Esophagus (tissue), 2 donors: ENCODE results near the gene NEU1. TPM values are rescaled to one million over a fixed set of nuclear protein-coding genes. Genes with fewer than 3 reads are reported as not detected.
"Not testable (repeated sequence)": the region's sequence is repeated elsewhere in the genome, so short reads cannot be mapped to it uniquely, and the experiment has no call there.

Experiments used
- H3K27ac ChIP-seq, 2 donors: one replicate each; pipeline ENCODE4 v1.5.1; 2013; ENCODE audit warnings: low read depth in 2 of 2, mild to moderate bottlenecking in 2 of 2, inconsistent platforms in 1 of 2, low read length in 1 of 2, moderate library complexity in 1 of 2
- H3K27me3 ChIP-seq, 2 donors: one replicate each; pipeline ENCODE4 v1.6.1; 2013; ENCODE audit warnings: low read length in 2 of 2, control low read depth in 1 of 2, mild to moderate bottlenecking in 1 of 2; ENCODE audit not compliant: insufficient read depth in 2 of 2, control insufficient read depth in 1 of 2
- H3K36me3 ChIP-seq, 2 donors: one replicate each; pipeline ENCODE4 v1.6.1; 2013; ENCODE audit warnings: low read length in 1 of 2; ENCODE audit not compliant: control insufficient read depth in 2 of 2, insufficient read depth in 2 of 2
- H3K4me1 ChIP-seq, 2 donors: one replicate each; pipeline ENCODE4 v1.6.1; 2013; ENCODE audit warnings: low read length in 1 of 2; ENCODE audit not compliant: control insufficient read depth in 2 of 2, insufficient read depth in 2 of 2
- H3K4me3 ChIP-seq, 2 donors: one replicate each; pipeline ENCODE4 v1.5.1; 2013; ENCODE audit warnings: low read length in 2 of 2, mild to moderate bottlenecking in 2 of 2, low read depth in 1 of 2, moderate library complexity in 1 of 2
- H3K9me3 ChIP-seq, 2 donors: one replicate each; pipeline ENCODE4 v1.6.1; 2013; ENCODE audit warnings: mild to moderate bottlenecking in 2 of 2, low read depth in 1 of 2, low read length in 1 of 2, moderate library complexity in 1 of 2; ENCODE audit not compliant: control insufficient read depth in 2 of 2, insufficient read depth in 1 of 2
- WGBS, 2 donors: extraction: QIAGEN DNeasy Blood & Tissue Kit; methylation state at CpG; one replicate each; pipeline ENCODE4 v1.1.7; 2013; 5-methylcytosine and 5-hydroxymethylcytosine counted together
- polyA plus RNA-seq, 2 donors: library from polyadenylated mRNA; stranded (reverse); fragments of 200-250 nt; gene quantifications; one replicate each; pipeline ENCODE4 v1.2.3, GENCODE V29; 2013
- donor health status: healthy with polysubstance abuse.
- donor health status: Bipolar disorder and iron deficiency.

Gene NEU1
- 10 to 100 TPM; 13.6 to 14.6 TPM for polyA plus RNA-seq

DNA sequence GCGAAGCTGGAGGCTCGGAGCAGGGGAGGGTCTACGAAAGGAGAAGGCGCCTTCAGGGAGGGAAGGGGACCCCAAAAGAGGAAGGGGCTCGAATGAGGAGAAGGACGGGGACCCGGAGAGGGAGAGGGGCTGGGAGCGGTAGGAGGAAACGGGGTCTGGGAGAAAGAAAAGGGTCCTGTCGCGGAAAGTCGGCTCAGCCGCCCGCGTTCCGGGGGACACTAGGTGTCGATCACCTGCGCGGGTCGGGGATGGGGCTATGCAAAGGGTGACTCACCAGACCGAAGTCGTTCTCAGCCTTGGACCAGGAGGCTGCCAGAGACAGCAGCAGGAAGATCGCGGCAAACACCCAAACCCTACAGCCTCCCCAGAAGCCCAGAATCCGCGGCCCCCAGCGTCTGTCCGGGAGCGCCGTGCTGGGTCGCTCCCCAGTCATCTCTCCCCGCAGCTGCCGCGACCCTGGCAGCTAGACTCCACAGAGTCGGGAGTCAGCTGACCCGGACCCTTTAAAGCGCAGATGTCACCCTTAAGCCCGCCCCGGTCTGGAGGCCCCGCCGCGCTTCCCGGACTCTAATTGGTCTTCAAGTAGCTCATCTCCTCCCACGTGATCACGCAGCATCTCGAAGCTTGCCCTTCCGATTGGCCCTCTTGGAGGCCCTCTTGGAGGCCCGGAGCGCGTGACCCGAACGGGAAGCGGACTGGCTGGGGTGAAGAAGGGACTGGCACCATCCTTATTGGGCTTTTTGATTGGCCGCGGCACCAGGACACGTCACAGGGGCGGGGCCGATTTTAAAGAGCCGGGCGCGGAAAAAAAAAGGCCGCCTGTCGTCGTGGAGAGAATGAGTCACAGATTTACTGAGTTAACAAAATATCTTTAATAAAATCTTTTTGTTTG lies at the start of gene NEU1:
TSS of gene NEU1 (minus strand) at position 478 of the 892 bp plus-strand sequence. CDS start at position 433, 45 bp downstream.
- no peaks in the 10 kb centered on the region for H3K27me3 ChIP-seq
- H3K27ac ChIP-seq = peak within 1 kb of the TSS; percentile 85 to 90
- peaks cover 0 to 11% of the 10 kb centered on the region in 2 donors for H3K36me3 ChIP-seq
- peak within 1 kb of the TSS; percentile 78 to 81 for H3K4me3 ChIP-seq
- H3K9me3 ChIP-seq = no peaks in the 10 kb centered on the region
- H3K4me1 ChIP-seq = peaks cover 0 to 8% of the 10 kb centered on the region in 2 donors
- WGBS, 2 donors = 0% methylated on average over 64 of the region's 64 CpGs

DNA sequence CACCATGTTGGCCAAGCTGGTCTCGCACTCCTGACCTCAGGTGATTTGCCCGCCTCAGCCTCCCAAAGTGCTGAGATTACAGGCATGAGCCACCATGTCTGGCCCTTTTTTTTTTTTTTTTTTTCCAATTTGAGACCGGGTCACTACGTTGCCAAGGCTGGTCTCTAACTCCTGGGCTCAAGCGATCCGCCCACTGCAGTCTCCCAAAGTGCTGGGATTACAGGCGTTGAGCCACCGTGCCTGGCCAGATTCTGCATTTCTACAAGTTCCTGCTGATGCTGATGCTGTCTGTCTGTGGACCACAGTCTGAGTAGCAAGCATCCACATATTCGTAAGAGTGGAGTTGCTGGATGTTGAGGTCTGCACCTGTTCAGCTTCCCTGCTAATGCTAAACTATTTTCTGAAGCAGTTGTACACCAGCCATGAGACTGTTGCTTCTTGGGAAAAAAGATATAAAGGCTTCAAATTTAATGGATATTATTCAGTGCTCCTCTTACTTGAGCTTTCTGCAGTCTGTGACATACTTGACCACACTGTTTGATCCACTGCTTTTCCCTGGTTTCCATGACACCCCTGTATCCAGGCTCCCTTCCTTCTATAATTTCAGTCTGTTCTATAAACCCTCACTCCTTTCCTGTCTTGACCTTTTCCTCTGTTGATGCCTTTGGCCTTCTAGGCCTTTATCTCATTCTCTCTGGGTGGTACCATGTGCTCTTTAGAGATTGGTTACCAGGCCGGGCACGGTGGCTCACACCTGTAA lies 49.4 kb upstream of the NEU1 start:
- WGBS, 2 donors = 75 to 78% methylated on average over 11 of the region's 11 CpGs
- H3K4me3 ChIP-seq = no peak overlapping the region
- H3K9me3 ChIP-seq = no peaks in the 10 kb centered on the region
- no peaks in the 10 kb centered on the region for H3K4me1 ChIP-seq
- H3K27ac ChIP-seq = no peak overlapping the region
- H3K27me3 ChIP-seq = no peaks in the 10 kb centered on the region
- no peaks in the 10 kb centered on the region for H3K36me3 ChIP-seq

DNA sequence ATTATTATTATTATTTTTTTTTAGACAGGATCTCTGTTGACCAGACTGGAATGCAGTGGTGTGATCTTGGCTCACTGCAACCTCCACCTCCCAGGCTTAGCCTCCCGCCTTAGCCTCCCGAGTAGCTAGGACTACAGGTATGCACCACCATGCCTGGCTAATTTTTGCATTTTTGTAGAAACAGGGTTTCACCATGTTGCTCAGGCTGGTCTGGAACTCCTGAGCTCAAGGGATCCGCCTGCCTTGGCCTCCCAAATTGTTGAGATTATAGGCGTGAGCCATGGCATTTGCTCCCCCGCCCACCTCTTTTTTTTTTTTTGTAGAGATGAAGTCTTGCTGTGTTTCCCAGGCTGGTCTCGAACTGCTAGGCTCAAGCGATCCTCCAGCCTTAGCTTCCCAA lies 46.7 kb upstream of the NEU1 start:
- not testable (repeated sequence) for H3K36me3 ChIP-seq, H3K4me1 ChIP-seq, H3K9me3 ChIP-seq, H3K27ac ChIP-seq, H3K27me3 ChIP-seq, H3K4me3 ChIP-seq
- WGBS, 2 donors = 75 to 81% methylated on average over 7 of the region's 7 CpGs

DNA sequence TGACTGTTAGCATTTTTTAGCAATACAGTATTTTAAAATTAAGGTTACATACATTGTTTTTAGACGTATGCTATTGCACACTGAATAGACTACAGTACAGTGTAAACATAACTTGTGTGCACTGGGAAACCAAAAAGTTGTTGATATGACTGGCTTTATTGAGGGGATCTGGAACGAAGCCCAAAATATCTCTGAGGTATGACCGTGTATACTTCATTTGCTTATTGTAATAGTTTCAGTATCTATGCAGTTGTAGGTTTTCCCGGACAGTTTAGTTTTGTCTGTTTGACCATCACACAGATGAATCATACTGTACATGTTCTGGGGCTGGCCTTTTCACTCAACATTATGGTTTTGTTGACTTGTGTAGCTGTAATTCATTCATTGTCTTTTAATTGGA lies 46.2 kb upstream of the NEU1 start:
- Histone ChIP-seq H3K36me3 (no peaks in the 10 kb centered on the region), H3K27ac (no peak overlapping the region), H3K9me3 (no peaks in the 10 kb centered on the region), H3K4me1 (no peaks in the 10 kb centered on the region), H3K27me3 (no peaks in the 10 kb centered on the region), H3K4me3 (no peak overlapping the region)
- 34 to 39% methylated on average over 4 of the region's 4 CpGs for WGBS, 2 donors

DNA sequence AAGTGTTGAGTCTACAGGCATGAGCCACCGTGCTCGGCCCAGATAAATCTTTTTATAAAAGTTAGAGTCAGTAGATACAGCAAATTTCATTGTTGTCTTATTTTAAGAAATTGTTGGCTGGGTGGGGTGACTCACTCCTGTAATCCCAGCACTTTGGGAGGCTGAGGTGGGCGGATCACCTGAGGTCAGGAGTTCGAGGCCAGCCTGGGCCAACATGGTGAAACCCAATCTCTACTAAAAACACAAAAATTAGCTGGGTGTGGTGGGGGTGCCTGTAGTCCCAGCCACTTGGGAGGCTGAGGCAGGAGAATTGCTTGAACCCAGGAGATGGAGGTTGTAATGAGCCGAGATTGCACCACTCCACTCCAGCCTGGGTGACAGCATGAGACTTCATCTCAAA lies 45.6 kb upstream of the NEU1 start:
- H3K27me3 ChIP-seq, H3K4me3 ChIP-seq, H3K9me3 ChIP-seq, H3K27ac ChIP-seq, H3K36me3 ChIP-seq, H3K4me1 ChIP-seq: not testable (repeated sequence)
- 79 to 83% methylated on average over 5 of the region's 5 CpGs for WGBS, 2 donors

DNA sequence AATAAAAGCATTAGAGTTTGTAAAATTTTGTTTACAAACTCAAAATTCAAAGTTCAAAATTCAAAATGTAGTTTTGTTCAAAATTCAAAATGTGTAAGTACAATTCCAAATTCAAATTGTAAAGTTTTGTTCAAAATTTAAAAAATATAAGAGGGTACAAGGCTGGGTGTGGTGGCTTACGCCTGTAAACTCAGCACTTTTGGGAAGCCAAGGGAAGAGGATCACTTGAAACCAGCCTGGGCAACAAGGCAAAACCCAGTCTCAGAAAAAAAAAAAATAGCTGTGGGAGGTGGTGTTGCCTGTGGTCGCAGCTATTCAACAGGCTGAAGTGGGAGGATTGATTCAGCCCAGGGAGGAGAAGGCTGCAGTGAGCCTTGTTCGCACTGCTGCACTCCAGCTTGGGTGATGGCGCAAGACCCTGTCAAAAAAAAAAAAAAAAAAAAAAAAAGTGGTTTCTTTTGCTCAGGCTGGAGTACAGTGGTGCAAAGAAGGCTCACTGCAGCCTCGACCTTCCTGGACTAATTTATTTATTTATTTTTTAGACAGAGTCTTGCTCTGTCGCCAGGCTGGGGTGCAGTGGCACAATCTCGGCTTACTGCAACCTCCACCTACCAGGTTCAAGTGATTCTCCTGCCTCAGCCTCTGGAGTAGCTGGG lies 44.7 kb upstream of the NEU1 start:
- no peak overlapping the region for H3K4me3 ChIP-seq
- no peak overlapping the region for H3K27ac ChIP-seq
- H3K27me3 ChIP-seq = no peaks in the 10 kb centered on the region
- peaks cover 0 to under 1% of the 10 kb centered on the region in 2 donors for H3K4me1 ChIP-seq
- H3K9me3 ChIP-seq = no peaks in the 10 kb centered on the region
- WGBS, 2 donors = 52 to 63% methylated on average over 7 of the region's 7 CpGs
- H3K36me3 ChIP-seq = no peaks in the 10 kb centered on the region

DNA sequence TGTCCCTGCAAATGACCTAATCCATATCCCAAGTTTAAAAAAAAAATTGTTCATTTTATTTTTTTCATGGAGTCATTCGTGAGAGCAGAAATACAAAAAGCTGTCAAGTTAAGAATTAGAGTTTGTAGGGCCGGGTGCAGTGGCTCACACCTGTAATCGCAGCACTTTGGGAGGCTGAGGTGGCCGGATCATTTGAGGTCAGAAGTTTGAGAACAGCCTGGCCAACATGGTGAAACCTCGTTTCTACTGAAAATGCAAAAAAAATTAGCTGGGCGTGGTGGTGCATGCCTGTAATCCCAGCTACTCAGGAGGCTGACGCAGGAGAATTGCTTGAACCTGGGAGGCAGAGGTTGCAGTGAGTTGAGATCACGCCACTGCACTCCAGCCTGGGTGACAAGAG lies 44.1 kb upstream of the NEU1 start:
- not testable (repeated sequence) for H3K4me3 ChIP-seq, H3K4me1 ChIP-seq, H3K9me3 ChIP-seq, H3K36me3 ChIP-seq, H3K27me3 ChIP-seq, H3K27ac ChIP-seq
- 80% methylated on average over 8 of the region's 8 CpGs for WGBS, 2 donors

DNA sequence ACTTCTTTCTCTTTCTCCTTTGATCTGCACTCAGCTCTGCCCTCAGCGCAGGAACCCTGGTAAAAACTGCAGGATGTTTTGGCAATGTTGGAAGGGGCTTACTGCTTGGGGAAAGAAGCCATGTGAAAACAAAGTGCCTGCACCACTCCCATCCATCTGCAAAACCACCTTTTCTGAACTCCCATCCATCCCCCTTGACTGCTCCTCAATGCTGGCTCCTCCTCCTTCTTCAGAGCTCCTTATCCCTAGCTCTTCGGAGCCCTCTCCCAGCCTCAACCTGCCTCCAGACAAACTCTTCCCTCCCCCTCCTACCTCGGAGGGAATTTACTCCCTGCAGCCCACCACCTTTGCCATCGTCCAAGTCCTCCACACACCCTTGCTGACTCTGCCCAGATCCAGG lies 43.5 kb upstream of the NEU1 start:
- Histone ChIP-seq H3K36me3 (no peaks in the 10 kb centered on the region), H3K9me3 (no peaks in the 10 kb centered on the region), H3K4me1 (peaks cover 2 to 3% of the 10 kb centered on the region in 2 donors), H3K27me3 (no peaks in the 10 kb centered on the region), H3K4me3 (no peak overlapping the region), H3K27ac (no peak overlapping the region)
- WGBS, 2 donors = 33 to 44% methylated on average over 4 of the region's 4 CpGs

DNA sequence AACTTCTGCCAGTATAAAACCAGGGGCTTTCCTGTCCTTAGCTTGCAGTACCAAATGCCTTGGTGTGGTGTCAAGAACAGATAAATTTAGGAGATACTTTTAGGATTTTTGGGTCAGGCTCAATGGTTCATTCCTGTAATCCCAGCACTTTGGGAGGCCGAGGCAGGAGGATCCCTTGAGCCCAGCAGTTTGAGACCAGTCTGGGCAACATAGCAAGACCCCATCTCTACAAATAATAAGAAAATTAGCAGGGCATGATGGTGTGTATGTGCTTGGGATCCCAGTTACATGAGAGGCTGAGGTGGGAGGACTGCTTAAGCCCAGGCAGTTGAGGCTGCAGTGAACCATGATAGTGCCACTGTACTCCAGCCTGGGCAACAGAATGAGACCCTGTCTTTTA lies 42.4 kb upstream of the NEU1 start:
- 87 to 100% methylated on average over 1 of the region's 1 CpG for WGBS, 2 donors
- peaks cover 3 to 8% of the 10 kb centered on the region in 2 donors for H3K4me1 ChIP-seq
- no peak overlapping the region for H3K4me3 ChIP-seq
- no peaks in the 10 kb centered on the region for H3K27me3 ChIP-seq
- no peak overlapping the region for H3K27ac ChIP-seq
- H3K9me3 ChIP-seq = no peaks in the 10 kb centered on the region
- no peaks in the 10 kb centered on the region for H3K36me3 ChIP-seq
